DOHH2 (cell line): ENCODE data around the gene GLI2.

Experiments used
- H3F3A ChIP-seq: fragments of 200-600 bp; sonication (generic), shearing (Covaris generic); 2 replicates; pipeline ENCODE4 v1.6.0; 2016; ENCODE audit warnings: antibody characterized with exemption, mild to moderate bottlenecking; ENCODE audit not compliant: control insufficient read depth, insufficient read depth
- H3K27ac ChIP-seq: fragments of 200-600 bp; sonication (generic); 2 replicates; pipeline ENCODE4 v1.5.1; 2014; ENCODE audit warnings: low read depth, mild to moderate bottlenecking, low read length, moderate library complexity
- H3K27me3 ChIP-seq: fragments of 200-600 bp; sonication (generic); 2 replicates; pipeline ENCODE4 v1.6.1; 2014; ENCODE audit warnings: mild to moderate bottlenecking, low read length, mixed read lengths; ENCODE audit not compliant: control insufficient read depth
- H3K36me3 ChIP-seq: fragments of 200-600 bp; sonication (generic); 2 replicates; pipeline ENCODE4 v1.6.1; 2014; ENCODE audit warnings: mild to moderate bottlenecking, low read length, moderate library complexity, mixed read lengths; ENCODE audit not compliant: control insufficient read depth
- H3K4me1 ChIP-seq: fragments of 200-600 bp; sonication (generic); 2 replicates; pipeline ENCODE4 v1.6.1; 2014; ENCODE audit warnings: mild to moderate bottlenecking, low read length, mixed read lengths; ENCODE audit not compliant: control insufficient read depth
- H3K4me2 ChIP-seq: fragments of 200-600 bp; sonication (generic); 2 replicates; pipeline ENCODE4 v1.6.0; 2014; ENCODE audit warnings: mild to moderate bottlenecking, low read length, moderate library complexity
- H3K4me3 ChIP-seq: fragments of 200-600 bp; sonication (generic); 2 replicates; pipeline ENCODE4 v1.5.1; 2014; ENCODE audit warnings: mild to moderate bottlenecking, low read length, mixed read lengths
- H3K79me2 ChIP-seq: fragments of 200-600 bp; sonication (generic); 2 replicates; pipeline ENCODE4 v1.6.1; 2014; ENCODE audit warnings: mild to moderate bottlenecking, low read length, mixed read lengths; ENCODE audit not compliant: control insufficient read depth
- H3K9me2 ChIP-seq: fragments of 200-600 bp; sonication (generic); replicated peaks from 2 replicates; pipeline ENCODE4 v1.6.1; 2014; ENCODE audit warnings: mild to moderate bottlenecking, low read length, mixed read lengths; ENCODE audit not compliant: control insufficient read depth
- H3K9me3 ChIP-seq: fragments of 200-600 bp; sonication (generic); 2 replicates; pipeline ENCODE4 v1.6.1; 2014; ENCODE audit warnings: antibody characterized with exemption, low read length, mixed read lengths; ENCODE audit not compliant: control insufficient read depth, insufficient read depth
- H4K20me1 ChIP-seq: fragments of 200-600 bp; sonication (generic); 2 replicates; pipeline ENCODE4 v1.6.0; 2014; ENCODE audit warnings: low read depth, mild to moderate bottlenecking, antibody characterized with exemption, low read length, moderate library complexity; ENCODE audit not compliant: control insufficient read depth, insufficient read depth
- EZH2phosphoT487 ChIP-seq: fragments of 200-600 bp; sonication (generic); IDR thresholded peaks from 2 replicates; pipeline ENCODE4 v1.6.1; 2017; ENCODE audit warnings: borderline replicate concordance, mild to moderate bottlenecking, antibody characterized with exemption, low read length, moderate library complexity, mixed read lengths
- TF ChIP-seq, protein P1 (sequence below): fragments of 200-600 bp; sonication (generic); IDR thresholded peaks from one replicate; pipeline ENCODE4 v1.5.1; 2014; ENCODE audit warnings: antibody characterized with exemption, mild to moderate bottlenecking, low read depth, low read length; ENCODE audit not compliant: poor library complexity, severe bottlenecking

GLI2 gene

DNA sequence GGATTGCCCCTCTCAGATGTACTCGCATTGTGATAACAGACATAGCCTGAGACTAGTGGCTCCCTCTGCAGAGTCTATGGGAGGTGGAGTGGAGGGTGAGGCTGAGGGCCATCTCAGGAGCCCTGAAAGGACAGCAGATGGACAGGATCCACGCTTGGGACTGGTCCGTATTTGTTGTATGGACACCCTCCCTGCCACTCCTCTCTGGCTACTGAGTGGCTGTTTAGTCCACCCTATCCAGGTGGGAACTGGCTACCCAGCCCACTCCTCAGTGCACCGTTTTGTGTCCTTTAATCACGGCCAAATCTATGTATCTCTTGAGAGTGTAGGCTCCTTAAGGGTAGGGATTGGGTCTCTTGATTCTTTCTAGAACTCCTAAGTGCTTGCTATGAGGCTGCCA lies 4.5 kb upstream of the GLI2 start:
- H3K4me3 ChIP-seq = no peak overlapping the region
- H4K20me1 ChIP-seq = no peaks in the 10 kb centered on the region
- no peaks in the 10 kb centered on the region for H3F3A ChIP-seq
- no peak overlapping the region for H3K27ac ChIP-seq
- H3K9me3 ChIP-seq = no peaks in the 10 kb centered on the region
- H3K79me2 ChIP-seq = no peaks in the 10 kb centered on the region
- no peaks in the 10 kb centered on the region for H3K9me2 ChIP-seq
- no peak overlapping the region for H3K4me2 ChIP-seq
- no peak for TF ChIP-seq EZH2phosphoT487
- TF ChIP-seq, protein P1, sequence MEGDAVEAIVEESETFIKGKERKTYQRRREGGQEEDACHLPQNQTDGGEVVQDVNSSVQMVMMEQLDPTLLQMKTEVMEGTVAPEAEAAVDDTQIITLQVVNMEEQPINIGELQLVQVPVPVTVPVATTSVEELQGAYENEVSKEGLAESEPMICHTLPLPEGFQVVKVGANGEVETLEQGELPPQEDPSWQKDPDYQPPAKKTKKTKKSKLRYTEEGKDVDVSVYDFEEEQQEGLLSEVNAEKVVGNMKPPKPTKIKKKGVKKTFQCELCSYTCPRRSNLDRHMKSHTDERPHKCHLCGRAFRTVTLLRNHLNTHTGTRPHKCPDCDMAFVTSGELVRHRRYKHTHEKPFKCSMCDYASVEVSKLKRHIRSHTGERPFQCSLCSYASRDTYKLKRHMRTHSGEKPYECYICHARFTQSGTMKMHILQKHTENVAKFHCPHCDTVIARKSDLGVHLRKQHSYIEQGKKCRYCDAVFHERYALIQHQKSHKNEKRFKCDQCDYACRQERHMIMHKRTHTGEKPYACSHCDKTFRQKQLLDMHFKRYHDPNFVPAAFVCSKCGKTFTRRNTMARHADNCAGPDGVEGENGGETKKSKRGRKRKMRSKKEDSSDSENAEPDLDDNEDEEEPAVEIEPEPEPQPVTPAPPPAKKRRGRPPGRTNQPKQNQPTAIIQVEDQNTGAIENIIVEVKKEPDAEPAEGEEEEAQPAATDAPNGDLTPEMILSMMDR = no peak
- no peaks in the 10 kb centered on the region for H3K36me3 ChIP-seq
- no peaks in the 10 kb centered on the region for H3K4me1 ChIP-seq
- H3K27me3 ChIP-seq = peaks cover 6% of the 10 kb centered on the region

DNA sequence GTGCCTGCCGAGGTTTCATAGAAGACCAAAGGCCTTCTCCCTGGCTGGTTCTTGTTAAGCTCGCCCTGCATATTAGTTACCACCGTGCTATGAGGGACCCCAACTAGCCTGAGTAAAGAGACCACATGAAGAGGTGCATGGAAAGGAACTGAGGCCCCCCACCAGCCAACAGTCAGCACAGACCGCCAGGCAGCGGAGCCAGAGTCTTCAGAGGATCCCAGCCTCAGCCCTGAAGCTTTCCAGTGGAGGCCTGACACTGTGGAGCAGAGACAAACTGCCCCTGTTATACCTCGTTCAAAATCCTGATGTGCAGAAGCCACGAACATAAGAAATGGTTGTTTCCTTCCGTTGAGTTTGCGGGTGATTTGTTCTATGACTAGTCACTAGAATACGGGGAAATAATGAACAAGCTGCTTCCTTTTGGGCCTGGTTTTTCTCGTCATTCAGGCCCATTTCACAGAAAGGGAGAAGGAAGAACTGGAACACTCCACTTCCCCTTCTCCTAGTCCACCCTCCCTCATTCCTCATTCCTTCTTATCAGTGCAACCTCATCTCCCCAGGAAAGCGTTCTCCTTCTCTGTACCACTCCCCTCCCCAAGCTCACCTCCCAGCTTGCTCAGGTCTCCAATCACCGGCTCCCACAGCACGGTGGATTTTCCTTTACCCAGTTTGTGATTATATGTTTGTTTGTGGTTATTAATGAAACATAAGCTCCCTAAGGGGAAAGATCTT lies 3.0 kb upstream of the GLI2 start:
- Histone ChIP-seq H3K27ac (no peak overlapping the region), H3K27me3 (peaks cover 16% of the 10 kb centered on the region), H3K4me2 (no peak overlapping the region), H3K9me3 (no peaks in the 10 kb centered on the region), H4K20me1 (no peaks in the 10 kb centered on the region), H3K36me3 (no peaks in the 10 kb centered on the region), H3K4me1 (no peaks in the 10 kb centered on the region), H3K79me2 (no peaks in the 10 kb centered on the region), H3K9me2 (no peaks in the 10 kb centered on the region), H3F3A (no peaks in the 10 kb centered on the region), H3K4me3 (no peak overlapping the region)
- TF ChIP-seq EZH2phosphoT487 = no peak
- TF ChIP-seq, protein P1 = no peak

DNA sequence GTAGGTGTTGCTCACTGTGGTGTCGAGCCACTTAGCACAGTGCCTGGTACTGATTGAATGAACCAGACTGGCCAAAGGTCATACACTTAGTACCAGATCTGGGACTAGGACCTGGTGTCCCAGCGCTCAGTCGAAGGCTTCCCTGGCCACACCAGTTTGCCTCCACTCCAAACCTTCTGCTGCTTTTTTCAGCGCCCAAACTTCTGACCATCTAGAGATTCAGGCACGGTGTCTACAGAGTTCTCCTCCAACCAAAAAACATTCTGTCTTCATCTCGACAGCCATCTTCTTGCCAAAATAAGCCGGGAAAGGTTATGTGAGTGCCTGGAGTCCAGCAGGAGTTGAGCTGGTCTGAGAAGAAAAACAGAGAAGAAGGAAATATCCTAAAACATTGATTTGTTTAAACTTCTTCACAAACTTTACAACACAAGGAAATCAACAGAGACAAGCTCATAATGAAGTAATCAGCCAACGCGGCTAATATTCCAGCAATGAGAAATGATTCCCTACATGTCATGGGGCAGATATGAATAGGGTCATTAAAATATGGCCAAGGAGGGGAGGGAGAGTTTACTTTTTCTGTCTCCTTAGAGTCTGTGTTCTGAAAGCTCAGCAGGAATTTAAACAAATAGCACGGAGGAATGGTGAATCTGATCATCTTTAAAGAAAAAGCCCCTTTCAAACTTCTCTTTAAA lies 2.3 kb upstream of the GLI2 start:
- TF ChIP-seq, protein P1 = no peak
- H3K4me3 ChIP-seq = no peak overlapping the region
- H3K4me1 ChIP-seq = no peaks in the 10 kb centered on the region
- no peaks in the 10 kb centered on the region for H3K79me2 ChIP-seq
- no peak overlapping the region for H3K27ac ChIP-seq
- H3F3A ChIP-seq = no peaks in the 10 kb centered on the region
- no peaks in the 10 kb centered on the region for H3K9me2 ChIP-seq
- H3K36me3 ChIP-seq = no peaks in the 10 kb centered on the region
- H3K27me3 ChIP-seq = peaks cover 22% of the 10 kb centered on the region
- H3K9me3 ChIP-seq = no peaks in the 10 kb centered on the region
- no peak overlapping the region for H3K4me2 ChIP-seq
- no peaks in the 10 kb centered on the region for H4K20me1 ChIP-seq
